Endodermal cell (in vitro differentiated cells): ENCODE results near the gene NAALADL2. TPM values are rescaled to one million over a fixed set of nuclear protein-coding genes. Genes with fewer than 3 reads are reported as not detected.

ENCODE experiments used
- DNase-seq: peaks from one replicate; pipeline ENCODE4 v3.0.0-alpha.2; 2017
- H3K27ac ChIP-seq: 2 replicates; pipeline ENCODE4 v1.5.1; 2013; ENCODE audit warnings: mild to moderate bottlenecking, low read depth, low read length, moderate library complexity
- H3K27me3 ChIP-seq: 2 replicates; pipeline ENCODE4 v1.6.1; 2013; ENCODE audit warnings: mild to moderate bottlenecking, low read length, moderate library complexity; ENCODE audit not compliant: insufficient read depth, control insufficient read depth, poor library complexity, severe bottlenecking
- H3K36me3 ChIP-seq: 2 replicates; pipeline ENCODE4 v1.7.0; 2013; ENCODE audit warnings: mild to moderate bottlenecking, low read length, moderate library complexity; ENCODE audit not compliant: control insufficient read depth, insufficient read depth
- H3K4me1 ChIP-seq: one replicate; pipeline ENCODE4 v1.7.0; 2013; ENCODE audit warnings: low read length; ENCODE audit not compliant: control insufficient read depth, insufficient read depth
- H3K4me3 ChIP-seq: 2 replicates; pipeline ENCODE4 v1.5.1; 2013; ENCODE audit warnings: mild to moderate bottlenecking, low read length, moderate library complexity
- H3K9ac ChIP-seq: 2 replicates; pipeline ENCODE4 v1.6.1; 2013; ENCODE audit warnings: mild to moderate bottlenecking, low read length, moderate library complexity; ENCODE audit not compliant: poor library complexity, severe bottlenecking; ENCODE audit errors: extremely low read depth
- H3K9me3 ChIP-seq: 2 replicates; pipeline ENCODE4 v1.6.1; 2013; ENCODE audit warnings: mild to moderate bottlenecking, low read length, moderate library complexity; ENCODE audit not compliant: control insufficient read depth
- H3K27ac Mint-ChIP-seq: 2 replicates; pipeline ENCODE4 v1.8.0; 2020; ENCODE audit warnings: mixed read lengths
- H3K27me3 Mint-ChIP-seq: 2 replicates; pipeline ENCODE4 v1.8.0; 2021; ENCODE audit warnings: mild to moderate bottlenecking, mixed read lengths; ENCODE audit not compliant: insufficient read depth
- H3K36me3 Mint-ChIP-seq: 2 replicates; pipeline ENCODE4 v1.8.0; 2020; ENCODE audit warnings: low read depth, mixed read lengths
- H3K4me1 Mint-ChIP-seq: 2 replicates; pipeline ENCODE4 v1.8.0; 2020; ENCODE audit warnings: mixed read lengths
- H3K4me3 Mint-ChIP-seq: 2 replicates; pipeline ENCODE4 v1.8.0; 2020; ENCODE audit warnings: mild to moderate bottlenecking, moderate library complexity, mixed read lengths
- H3K9me3 Mint-ChIP-seq: 2 replicates; pipeline ENCODE4 v1.8.0; 2020; ENCODE audit warnings: mild to moderate bottlenecking, mixed read lengths
- WGBS, 2 experiments: methylation state at CpG; one replicate each; pipeline versions ENCODE4 v1.1.5 to v1.1.7; 2013; ENCODE audit warnings: missing lambda C conversion rate in 2 of 2, mixed read lengths in 1 of 2; ENCODE audit not compliant: insufficient coverage in 1 of 2, insufficient read length in 1 of 2; 5-methylcytosine and 5-hydroxymethylcytosine counted together
- total RNA-seq, 2 donors: library from RNA; stranded (reverse); fragmentation: NEBNext Ultra II Directional in 1 of 2; extraction: Animal tissue kit (Norgen Biotek cat#: 25700) in 1 of 2; gene quantifications; 2 replicates in 1 of 2; 3 replicates in 1 of 2; pipeline ENCODE4 v1.2.1, GENCODE V29; 2021
- TF ChIP-seq, protein P1 (sequence below): fragments of 200-600 bp; sonication (generic); conservative IDR thresholded peaks from 2 replicates; pipeline ENCODE4 v1.5.0; 2021; ENCODE audit warnings: antibody characterized with exemption, mild to moderate bottlenecking

NAALADL2 gene
- total RNA-seq, 2 donors from 2014 or later: 1.6 to 1.8 TPM

DNA sequence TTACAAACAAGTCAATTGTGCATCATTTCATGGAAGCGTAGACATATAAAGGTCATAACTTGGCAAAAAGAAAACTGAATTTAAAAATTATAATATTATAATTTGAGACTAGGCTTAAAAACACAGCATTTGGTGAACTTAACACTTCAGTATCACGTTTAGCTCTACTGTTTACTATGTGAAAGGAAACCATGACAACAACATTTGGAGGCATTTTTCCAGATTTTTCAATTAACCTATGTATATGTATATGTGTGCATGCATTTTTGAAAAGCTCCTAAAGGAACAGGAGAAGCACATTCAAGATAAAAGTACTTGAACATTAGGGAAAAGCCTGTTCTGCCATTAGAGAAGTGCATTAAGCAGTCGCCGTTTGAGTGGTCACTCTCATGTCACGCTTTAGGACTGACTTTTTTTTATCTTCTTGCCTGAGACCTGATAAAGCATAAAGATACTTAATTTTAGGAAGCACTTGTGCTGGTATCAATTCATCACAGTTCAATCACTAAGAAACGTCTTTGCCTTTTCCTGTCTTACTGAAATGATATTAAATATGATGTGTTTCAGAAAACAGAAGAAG, 156.0 kb downstream of the NAALADL2 start:
- TF ChIP-seq, protein P1, sequence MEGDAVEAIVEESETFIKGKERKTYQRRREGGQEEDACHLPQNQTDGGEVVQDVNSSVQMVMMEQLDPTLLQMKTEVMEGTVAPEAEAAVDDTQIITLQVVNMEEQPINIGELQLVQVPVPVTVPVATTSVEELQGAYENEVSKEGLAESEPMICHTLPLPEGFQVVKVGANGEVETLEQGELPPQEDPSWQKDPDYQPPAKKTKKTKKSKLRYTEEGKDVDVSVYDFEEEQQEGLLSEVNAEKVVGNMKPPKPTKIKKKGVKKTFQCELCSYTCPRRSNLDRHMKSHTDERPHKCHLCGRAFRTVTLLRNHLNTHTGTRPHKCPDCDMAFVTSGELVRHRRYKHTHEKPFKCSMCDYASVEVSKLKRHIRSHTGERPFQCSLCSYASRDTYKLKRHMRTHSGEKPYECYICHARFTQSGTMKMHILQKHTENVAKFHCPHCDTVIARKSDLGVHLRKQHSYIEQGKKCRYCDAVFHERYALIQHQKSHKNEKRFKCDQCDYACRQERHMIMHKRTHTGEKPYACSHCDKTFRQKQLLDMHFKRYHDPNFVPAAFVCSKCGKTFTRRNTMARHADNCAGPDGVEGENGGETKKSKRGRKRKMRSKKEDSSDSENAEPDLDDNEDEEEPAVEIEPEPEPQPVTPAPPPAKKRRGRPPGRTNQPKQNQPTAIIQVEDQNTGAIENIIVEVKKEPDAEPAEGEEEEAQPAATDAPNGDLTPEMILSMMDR: no peak
- no peaks in the 10 kb centered on the region for H3K27me3 ChIP-seq
- H3K27me3 Mint-ChIP-seq: no peaks in the 10 kb centered on the region
- H3K36me3 Mint-ChIP-seq: no peaks in the 10 kb centered on the region
- H3K27ac Mint-ChIP-seq: no peak overlapping the region
- H3K4me3 Mint-ChIP-seq: no peak overlapping the region
- H3K4me3 ChIP-seq: no peak overlapping the region
- H3K36me3 ChIP-seq: no peaks in the 10 kb centered on the region
- no peak for DNase-seq
- no peaks in the 10 kb centered on the region for H3K4me1 ChIP-seq
- H3K9me3 Mint-ChIP-seq: no peaks in the 10 kb centered on the region
- H3K4me1 Mint-ChIP-seq: no peaks in the 10 kb centered on the region
- H3K9ac ChIP-seq: no peak overlapping the region
- H3K27ac ChIP-seq: no peak overlapping the region
- no peaks in the 10 kb centered on the region for H3K9me3 ChIP-seq
- 93 to 95% methylated on average over 3 to 6 of the region's 6 CpGs for WGBS, 2 experiments

DNA sequence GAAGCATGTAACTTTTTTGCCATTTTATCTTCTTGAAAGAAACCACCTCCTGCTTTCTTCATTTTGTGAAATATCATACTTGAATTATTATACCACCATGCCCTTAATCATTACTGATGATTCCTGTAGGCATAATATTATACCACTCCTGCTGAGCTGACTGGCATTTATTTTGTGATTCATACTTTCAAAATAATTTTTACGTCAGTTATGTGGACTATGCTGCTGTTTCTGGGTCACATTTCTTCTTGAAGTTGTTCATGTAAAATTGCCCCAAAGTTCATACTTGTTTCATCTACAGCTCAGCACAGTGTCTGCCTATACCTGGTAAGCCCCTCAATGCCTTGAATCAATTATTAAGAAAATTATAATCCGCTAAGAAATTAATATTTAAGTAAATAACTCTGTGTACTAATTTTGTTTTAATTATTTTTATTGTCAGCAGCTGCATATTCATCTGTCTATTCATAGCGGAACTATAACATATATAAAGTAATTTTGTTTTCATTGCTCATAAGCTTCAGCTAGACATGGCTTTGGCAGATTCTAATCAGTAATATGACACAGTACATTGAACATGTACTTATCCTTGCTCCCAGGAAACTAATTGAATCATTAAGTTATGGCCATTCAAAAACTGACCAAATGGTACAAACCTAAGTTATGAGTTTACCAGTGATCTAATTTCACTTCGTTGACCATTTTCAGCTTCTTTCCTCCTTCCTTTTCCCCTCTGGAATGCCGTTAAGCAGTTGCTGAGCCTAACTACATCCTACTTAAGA, 160.0 kb downstream of the NAALADL2 start:
- H3K27ac Mint-ChIP-seq: no peak overlapping the region
- H3K4me1 ChIP-seq: no peaks in the 10 kb centered on the region
- TF ChIP-seq, protein P1: no peak
- H3K36me3 Mint-ChIP-seq: no peaks in the 10 kb centered on the region
- 94 to 100% methylated on average over 3 of the region's 5 CpGs for WGBS, 2 experiments
- DNase-seq: no peak
- no peaks in the 10 kb centered on the region for H3K27me3 ChIP-seq
- H3K9ac ChIP-seq: no peak overlapping the region
- no peaks in the 10 kb centered on the region for H3K9me3 Mint-ChIP-seq
- H3K27me3 Mint-ChIP-seq: no peaks in the 10 kb centered on the region
- H3K4me1 Mint-ChIP-seq: no peaks in the 10 kb centered on the region
- H3K4me3 ChIP-seq: no peak overlapping the region
- no peak overlapping the region for H3K4me3 Mint-ChIP-seq
- H3K36me3 ChIP-seq: no peaks in the 10 kb centered on the region
- no peak overlapping the region for H3K27ac ChIP-seq
- H3K9me3 ChIP-seq: no peaks in the 10 kb centered on the region

DNA sequence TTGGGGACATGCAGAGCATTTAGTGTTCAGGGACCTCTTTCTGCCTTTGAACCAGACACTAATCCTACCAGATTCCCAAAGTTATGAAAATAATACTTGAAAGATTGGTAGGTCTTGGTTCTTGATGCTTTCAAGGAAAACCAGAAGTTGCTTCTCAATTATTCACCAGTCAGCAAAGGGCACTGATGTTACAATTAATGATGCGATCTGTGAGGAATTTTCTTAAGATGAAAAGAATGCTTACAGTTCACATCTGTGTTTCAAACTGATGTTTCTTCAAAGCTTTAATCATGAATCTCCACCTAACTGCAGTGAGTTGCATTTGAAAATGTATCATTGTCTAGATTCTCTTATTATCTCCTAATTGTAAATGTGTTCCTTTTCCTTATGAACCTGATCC, 161.0 kb downstream of the NAALADL2 start:
- Mint-ChIP-seq H3K4me1 (no peaks in the 10 kb centered on the region), H3K36me3 (no peaks in the 10 kb centered on the region), H3K27me3 (no peaks in the 10 kb centered on the region), H3K4me3 (no peak overlapping the region), H3K9me3 (no peaks in the 10 kb centered on the region), H3K27ac (no peak overlapping the region)
- 92 to 100% methylated on average over 1 of the region's 1 CpG for WGBS, 2 experiments
- TF ChIP-seq, protein P1: no peak
- H3K9me3 ChIP-seq: no peaks in the 10 kb centered on the region
- no peak overlapping the region for H3K27ac ChIP-seq
- no peak overlapping the region for H3K9ac ChIP-seq
- no peak overlapping the region for H3K4me3 ChIP-seq
- no peak for DNase-seq
- no peaks in the 10 kb centered on the region for H3K4me1 ChIP-seq
- H3K27me3 ChIP-seq: no peaks in the 10 kb centered on the region
- no peaks in the 10 kb centered on the region for H3K36me3 ChIP-seq
